CD4-positive, alpha-beta T cell treated with Interleukin-15 for 4 hours (primary cell): ENCODE data around the gene DAB2IP.
"Not testable (repeated sequence)": the region's sequence is repeated elsewhere in the genome, so short reads cannot be mapped to it uniquely, and the experiment has no call there.

Experiments
- DNase-seq: peaks from one replicate; pipeline ENCODE4 v3.0.0-alpha.2; 2020; ENCODE audit warnings: low spot score

The DAB2IP gene

GRCh38 chr9:121794334-121794733, 142.9 kb downstream of the DAB2IP start:
- DNase-seq, result not testable (repeated sequence)

DNA sequence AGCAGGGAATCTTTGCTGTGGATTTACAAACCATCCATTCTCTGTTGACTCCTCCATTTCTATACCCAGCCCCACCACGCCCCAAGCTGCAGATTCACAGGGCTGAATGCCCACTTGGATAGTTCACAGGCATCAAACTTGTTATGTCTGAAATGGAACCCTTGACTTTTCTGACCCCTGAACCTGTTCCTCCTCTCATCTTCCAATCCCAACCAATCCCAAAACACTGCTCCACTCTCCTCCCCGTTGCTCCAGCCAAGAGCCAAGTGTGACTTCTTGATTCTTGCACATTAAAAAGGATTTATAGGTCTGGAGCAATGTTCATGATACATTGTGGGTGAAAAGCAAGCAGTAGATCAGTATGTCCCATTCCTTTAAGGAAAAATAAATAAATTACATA, 145.6 kb downstream of the DAB2IP start:
- no peak for DNase-seq

DNA sequence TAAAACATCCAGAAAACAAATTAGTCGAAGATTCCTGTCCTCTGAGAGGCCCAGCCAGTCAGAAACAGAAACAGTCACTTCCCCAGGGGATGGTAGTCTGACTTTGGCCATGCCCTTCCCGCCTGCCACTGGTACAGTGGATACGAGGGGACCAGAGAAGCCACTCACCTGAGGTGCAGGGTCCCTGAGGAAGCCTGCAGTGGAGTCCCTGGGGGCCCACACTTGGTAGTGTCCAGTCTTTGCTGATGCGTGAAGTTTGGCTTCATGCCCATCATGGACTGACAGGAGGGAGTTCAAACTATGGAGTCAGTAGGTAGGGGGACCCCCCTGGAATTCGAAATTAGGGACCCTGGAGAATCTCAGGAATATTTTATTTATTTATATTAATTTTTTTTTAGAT, 147.5 kb downstream of the DAB2IP start:
- no peak for DNase-seq

GRCh38 chr9:121800376-121800775, 148.9 kb downstream of the DAB2IP start:
- no peak for DNase-seq

DNA sequence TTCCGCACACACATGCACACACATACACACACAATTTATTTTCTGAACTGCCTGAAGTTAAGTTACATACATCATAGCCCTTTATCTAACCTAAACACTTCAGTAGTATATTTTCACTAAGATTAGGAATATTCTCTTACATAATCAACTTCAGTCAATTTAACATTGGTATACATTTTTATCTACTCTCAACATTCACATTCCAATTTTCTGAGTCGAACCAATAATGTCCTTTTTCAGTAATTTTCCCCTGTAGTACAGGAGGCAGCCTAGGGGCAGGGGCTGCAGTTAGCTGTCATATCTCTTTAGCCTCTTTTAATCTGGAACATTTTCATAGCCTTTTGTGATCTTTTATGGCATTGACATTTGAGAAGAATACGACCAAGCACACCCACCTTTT, 150.1 kb downstream of the DAB2IP start:
- no peak for DNase-seq

DNA sequence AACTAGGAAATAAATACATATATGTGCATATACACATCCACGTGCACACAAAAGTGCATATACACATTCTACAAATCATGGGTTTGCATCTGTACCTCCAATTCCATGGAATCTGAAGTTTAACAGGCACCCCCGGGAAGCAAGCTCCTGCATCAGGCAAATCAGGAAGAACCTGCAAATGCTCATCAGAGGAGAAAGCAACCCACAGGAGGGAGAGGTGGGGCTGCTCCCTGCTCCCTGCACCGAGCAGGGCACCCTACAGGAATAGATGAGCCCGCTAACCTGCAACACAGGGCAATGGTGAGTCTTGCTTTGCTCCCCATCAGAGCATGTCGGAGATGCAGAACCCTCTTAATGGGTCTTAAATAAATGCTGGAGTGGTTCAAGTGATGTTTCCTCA, 151.3 kb downstream of the DAB2IP start:
- DNase-seq, result no peak

DNA sequence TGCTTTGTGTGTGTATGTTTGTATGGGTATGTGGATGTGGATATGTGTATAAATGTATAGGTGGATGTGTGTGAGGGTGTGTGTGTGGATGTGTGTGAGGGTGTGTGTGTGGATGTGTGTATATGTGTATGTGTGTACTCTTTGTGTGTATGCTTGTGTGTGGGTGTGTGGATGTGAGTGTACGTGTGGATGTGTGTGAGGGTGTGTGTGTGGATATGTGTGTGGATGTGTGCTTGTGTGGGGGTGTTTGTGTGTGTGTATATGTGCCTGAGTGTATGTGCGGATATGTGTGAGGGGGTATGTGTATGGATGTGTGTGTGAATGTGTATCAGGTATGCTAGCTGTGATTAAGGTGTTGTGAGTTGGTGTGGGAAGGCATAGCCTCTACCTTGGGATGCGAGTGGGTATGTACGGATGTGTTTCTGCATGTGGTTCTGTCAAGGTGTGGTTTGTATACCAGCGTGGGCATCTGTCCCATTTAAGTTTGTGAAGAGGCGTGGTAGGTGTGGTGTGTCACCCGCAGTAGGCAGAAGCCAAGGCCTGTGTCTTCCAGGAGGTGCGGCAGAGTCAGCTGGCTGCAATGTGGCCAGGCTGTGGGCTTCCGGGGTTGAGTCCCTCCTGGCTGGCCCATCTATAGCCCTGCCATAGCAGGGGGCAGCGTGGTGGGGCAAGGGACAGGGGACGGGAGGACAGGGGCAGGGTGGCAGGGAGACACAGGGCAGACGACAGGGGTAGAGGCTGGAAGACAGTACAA, 155.8 kb downstream of the DAB2IP start:
- no peak for DNase-seq

GRCh38 chr9:121807823-121808278, 156.4 kb downstream of the DAB2IP start:
- no peak for DNase-seq

GRCh38 chr9:121808781-121809180, 157.3 kb downstream of the DAB2IP start:
- no peak for DNase-seq

- DNase-seq, result no peak
Observed at GRCh38 chr9:121809356-121810050, 158.1 kb downstream of the DAB2IP start.

DNA sequence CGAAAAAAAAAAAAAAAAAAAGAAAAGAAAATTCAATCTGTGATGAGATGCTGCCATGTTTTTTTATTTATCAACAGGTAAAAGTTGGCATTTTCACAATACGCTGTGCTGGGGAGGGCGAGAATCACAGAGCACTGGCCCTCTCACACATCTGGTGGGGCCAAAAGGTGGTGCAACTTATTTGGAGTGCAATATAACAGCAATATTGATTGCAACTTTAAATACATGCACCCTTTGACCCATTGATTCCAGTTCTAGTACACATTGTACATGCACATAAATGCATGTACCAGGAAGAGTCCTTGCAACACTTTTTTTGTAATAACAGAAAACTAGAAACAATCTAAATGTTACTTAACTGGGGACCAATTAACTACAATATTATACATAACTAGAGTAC, 159.1 kb downstream of the DAB2IP start:
- no peak for DNase-seq

DNA sequence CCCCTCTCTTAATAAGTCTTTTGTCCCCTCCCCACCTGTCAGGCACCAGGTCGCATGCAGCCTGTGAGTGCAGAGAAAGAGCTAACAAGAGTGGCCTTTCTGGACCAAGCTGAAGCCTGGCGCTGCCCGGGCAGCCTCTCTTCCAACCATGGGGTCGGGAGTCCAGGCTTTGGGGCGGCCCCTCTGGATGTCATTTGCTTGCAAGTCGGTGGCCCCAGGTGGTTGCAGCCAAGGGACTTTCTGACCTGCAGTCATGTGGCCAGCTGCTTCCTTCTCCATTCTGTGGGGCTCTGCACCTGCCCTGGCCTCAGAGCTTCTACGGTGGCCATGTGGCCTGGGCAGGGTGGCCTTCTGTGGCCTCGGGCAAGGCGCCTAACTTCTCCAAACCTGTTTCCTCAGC, 159.7 kb downstream of the DAB2IP start:
- DNase-seq, result no peak

GRCh38 chr9:121811751-121812150, 160.3 kb downstream of the DAB2IP start:
- no peak for DNase-seq

- no peak for DNase-seq
Observed at GRCh38 chr9:121812159-121812735, 160.8 kb downstream of the DAB2IP start.

DNA sequence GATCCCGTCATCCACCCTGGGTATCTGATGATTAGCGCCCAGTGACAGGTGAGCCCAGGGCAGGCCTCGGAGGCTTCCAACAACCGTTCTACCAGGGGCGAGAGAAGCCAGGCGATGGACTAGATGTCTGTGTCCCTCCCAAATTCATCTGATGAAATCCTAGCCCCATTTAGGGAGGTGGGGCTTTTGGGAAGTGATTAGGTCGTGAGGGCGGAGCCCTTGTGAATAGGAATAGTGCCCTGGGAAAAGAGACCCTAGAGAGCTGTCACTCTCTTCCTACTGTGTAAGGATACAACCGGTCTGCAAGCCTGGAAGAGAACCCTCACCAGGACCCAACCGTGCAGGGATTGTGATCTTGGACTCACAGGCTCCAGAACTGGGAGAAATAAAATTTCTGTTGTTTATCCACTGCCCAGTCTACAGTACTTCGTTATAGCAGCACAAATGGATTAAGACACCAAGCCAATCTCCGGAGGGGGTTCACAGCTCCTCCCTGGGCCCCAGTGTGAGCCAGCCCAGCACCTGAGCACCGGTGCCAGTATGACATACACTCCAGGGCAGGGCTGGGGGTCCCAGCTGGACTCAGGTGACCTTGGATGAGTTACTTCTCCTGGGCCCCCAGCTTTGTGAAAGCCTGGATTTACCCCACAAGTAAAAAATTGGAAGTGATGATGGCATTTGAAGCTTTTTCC, 162.2 kb downstream of the DAB2IP start:
- DNase-seq, result no peak

GRCh38 chr9:121814594-121814993, 163.2 kb downstream of the DAB2IP start:
- no peak for DNase-seq

- DNase-seq, result no peak
Observed at GRCh38 chr9:121815084-121815483, 163.7 kb downstream of the DAB2IP start.

DNA sequence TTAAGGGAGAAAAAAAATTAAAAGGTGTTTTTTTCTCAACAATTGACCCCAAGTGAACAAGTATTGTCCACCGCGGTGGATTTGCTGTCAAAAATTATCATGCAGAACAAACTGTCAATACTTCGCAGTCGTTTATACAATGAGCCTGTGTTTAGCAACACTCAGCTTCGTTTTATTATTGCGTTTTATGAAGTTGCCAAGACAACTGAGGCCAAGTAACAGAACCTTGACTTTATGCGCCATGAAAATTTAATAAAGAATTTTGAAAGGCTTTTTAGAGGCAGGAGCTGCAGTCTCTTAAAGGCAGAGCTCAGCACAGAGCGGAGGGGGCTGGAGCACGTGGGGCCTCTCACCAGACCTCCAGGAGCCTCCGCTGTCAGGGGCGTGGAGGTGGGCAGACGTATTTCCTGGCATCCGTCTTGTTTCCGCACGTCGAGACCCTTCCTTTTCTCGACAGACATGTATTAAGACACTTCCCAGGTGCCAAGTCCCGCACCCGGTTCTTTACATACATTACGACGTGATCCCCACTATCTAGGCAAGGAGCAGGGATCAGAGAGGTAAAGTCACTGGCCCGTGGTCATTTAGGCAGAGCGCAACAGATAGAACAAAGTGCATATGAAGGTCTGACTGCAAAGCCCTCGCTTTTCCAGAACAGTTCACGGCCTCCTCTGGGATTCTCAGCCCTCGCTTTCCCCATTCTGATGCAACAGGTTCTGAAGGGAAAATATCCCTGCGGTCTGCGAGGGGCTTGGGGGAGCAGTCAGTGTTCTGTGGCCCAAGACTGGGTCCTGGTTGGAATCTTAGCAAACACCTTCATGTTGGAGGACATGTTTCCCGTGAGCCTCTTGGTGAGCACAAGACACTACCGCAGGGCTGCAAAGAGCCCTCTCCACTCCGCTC, 164.4 kb downstream of the DAB2IP start:
- no peak for DNase-seq

- DNase-seq, result no peak
Observed at GRCh38 chr9:121816449-121816817, 165.0 kb downstream of the DAB2IP start.

GRCh38 chr9:121816845-121817450, 165.5 kb downstream of the DAB2IP start:
- DNase-seq, result no peak

DNA sequence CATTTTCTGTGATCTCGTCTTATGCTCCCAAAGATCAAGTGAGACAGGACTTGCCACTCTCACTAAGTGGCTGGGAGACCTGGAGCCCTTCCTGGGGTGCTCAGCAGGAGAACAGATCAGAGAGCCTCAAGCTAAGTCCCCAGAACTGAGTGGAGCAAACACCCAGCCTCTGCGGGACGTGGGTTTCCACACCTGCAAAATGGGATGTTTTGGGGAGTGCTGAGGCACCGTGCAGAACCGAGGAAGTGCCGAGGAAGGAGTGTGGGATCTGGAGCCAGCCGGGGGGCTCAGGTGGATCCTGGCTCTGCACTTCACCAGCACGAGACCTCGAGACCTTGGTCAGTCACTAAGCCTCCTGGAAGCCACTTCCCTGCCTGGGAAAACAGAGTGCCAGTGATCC, 166.0 kb downstream of the DAB2IP start:
- no peak for DNase-seq
